H1 (cell line): Measurements from ENCODE around the gene BCAS1. TPM values are rescaled to one million over a fixed set of nuclear protein-coding genes. Genes with fewer than 3 reads are reported as not detected.

Source experiments
- BACH1 ChIP-seq: IDR thresholded peaks from 2 replicates; pipeline ENCODE4 v1.6.1; 2012; ENCODE audit warnings: low read length, improper control_type of control experiment
- CEBPB ChIP-seq: IDR thresholded peaks from 2 replicates; pipeline ENCODE4 v1.6.1; 2012; ENCODE audit warnings: low read depth, low read length
- CHD7 ChIP-seq: fragments of 300-600 bp; sonication (generic); IDR thresholded peaks from 2 replicates; pipeline ENCODE4 v1.7.1; 2012; ENCODE audit warnings: low read length, moderate library complexity, mild to moderate bottlenecking, inconsistent platforms; ENCODE audit not compliant: insufficient replicate concordance
- NANOG ChIP-seq: IDR thresholded peaks from 2 replicates; pipeline ENCODE4 v1.6.1; 2011; ENCODE audit warnings: low read length, low read depth, mild to moderate bottlenecking, inconsistent platforms; ENCODE audit not compliant: insufficient read depth, poor library complexity, severe bottlenecking
- POLR2A ChIP-seq, 2 experiments: IDR thresholded peaks; 1 replicate in 1 of 2; 2 replicates in 1 of 2; pipeline ENCODE4 v1.6.1; 2011; ENCODE audit warnings: low read depth in 2 of 2, low read length in 2 of 2, mild to moderate bottlenecking in 2 of 2; ENCODE audit errors: control extremely low read depth in 1 of 2
- SP1 ChIP-seq: IDR thresholded peaks from 2 replicates; pipeline ENCODE4 v1.6.1; 2011; ENCODE audit warnings: low read depth, low read length
- SP2 ChIP-seq: IDR thresholded peaks from 2 replicates; pipeline ENCODE4 v1.6.1; 2012; ENCODE audit warnings: mild to moderate bottlenecking, low read length, inconsistent platforms
- TBP ChIP-seq: IDR thresholded peaks from 2 replicates; pipeline ENCODE4 v1.6.1; 2011; ENCODE audit warnings: low read depth, low read length, improper control_type of control experiment
- polyA plus RNA-seq, 7 experiments: library from polyadenylated mRNA; depleted of rRNA in 3 of 7; stranded (reverse) in 5 of 7; unstranded in 2 of 7; fragments of >200 nt in 5 of 7; fragments of 200-250 nt in 2 of 7; gene quantifications; 1 replicate in 5 of 7; 2 replicates in 1 of 7; 4 replicates in 1 of 7; pipeline versions ENCODE4 v1.2.1 to v1.2.3, GENCODE V29; 2011 to 2013; ENCODE audit warnings: missing spikeins in 2 of 7, mixed read lengths in 2 of 7
- total RNA-seq: library from RNA; stranded (reverse); fragmentation: NEBNext Ultra II Directional; extraction: Animal tissue kit (Norgen Biotek cat#: 25700); gene quantifications from 2 replicates; pipeline ENCODE4 v1.2.1, GENCODE V29; 2021

The BCAS1 gene
- total and polyA plus RNA-seq, 2 of the 8 experiments (the other 6 are each of a cell fraction or from before 2014, with no cell fraction given), result 0.06 to 0.19 TPM

- TF ChIP-seq POLR2A (IDR thresholded peaks at IDR 0.05; ENCODE audit: control extremely low read depth in 1 of 2, low read depth in 2 of 2, low read length in 2 of 2) (no peak), CEBPB (no peak), TBP (no peak), CHD7 (no peak), SP2 (no peak), BACH1 (no peak), NANOG (no peak), SP1 (no peak)
These were observed 143.9 kb downstream of the BCAS1 start (continued) for GRCh38 chr20:53926428-53927028.
